Cardiac fibroblast (primary cell): ENCODE results near the gene MBNL1.

Experiments
- DNase-seq, 2 donors: peaks; one replicate each; pipeline versions ENCODE4 v3.0.0 to v3.0.0-alpha.2; 2010; ENCODE audit warnings: low read depth in 2 of 2
- H3K4me3 ChIP-seq, 2 donors: replicated peaks in 1 of 2; 1 replicate in 1 of 2; 2 replicates in 1 of 2; pipeline ENCODE4 v1.5.1; 2011; ENCODE audit warnings: low read depth in 2 of 2, low read length in 2 of 2, mild to moderate bottlenecking in 2 of 2, moderate library complexity in 1 of 2
- CTCF ChIP-seq: IDR thresholded peaks from one replicate; pipeline ENCODE4 v1.5.1; 2011; ENCODE audit warnings: low read depth, mild to moderate bottlenecking, low read length, inconsistent platforms

Gene MBNL1

GRCh38 chr3:152313914-152314313, 45.2 kb downstream of the MBNL1 start:
- no peak overlapping the region for H3K4me3 ChIP-seq
- no peak for DNase-seq
- no peak for TF ChIP-seq CTCF

- DNase-seq: peak in 1 of 2 donors; percentile 51
- no peak for TF ChIP-seq CTCF
- H3K4me3 ChIP-seq: no peak overlapping the region
Observed at GRCh38 chr3:152314677-152315353, 46.1 kb downstream of the MBNL1 start.

- no peak overlapping the region for H3K4me3 ChIP-seq
- peak in 1 of 2 donors; percentile 76 for DNase-seq
- no peak for TF ChIP-seq CTCF
Observed at GRCh38 chr3:152315623-152316022, 46.9 kb downstream of the MBNL1 start.

DNA sequence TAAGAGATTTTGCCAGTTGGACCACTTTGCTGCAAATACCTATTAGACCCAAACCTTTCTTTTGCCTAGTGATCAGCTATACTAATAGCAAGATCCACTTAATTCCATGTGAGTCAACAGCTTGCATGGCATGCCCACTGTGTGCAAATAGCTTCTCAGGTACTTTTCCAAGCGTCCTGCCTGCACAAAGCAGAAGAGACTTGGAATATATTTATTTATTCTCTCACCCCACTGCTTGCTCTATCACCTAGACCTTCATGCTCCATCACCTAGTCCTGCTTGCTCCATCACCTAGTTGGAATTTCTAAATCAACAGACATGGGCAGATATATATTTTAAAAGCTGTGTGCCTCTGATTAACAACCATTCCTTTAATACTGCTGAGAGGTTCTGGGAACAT, 47.6 kb downstream of the MBNL1 start:
- no peak for TF ChIP-seq CTCF
- no peak overlapping the region for H3K4me3 ChIP-seq
- DNase-seq: no peak

DNA sequence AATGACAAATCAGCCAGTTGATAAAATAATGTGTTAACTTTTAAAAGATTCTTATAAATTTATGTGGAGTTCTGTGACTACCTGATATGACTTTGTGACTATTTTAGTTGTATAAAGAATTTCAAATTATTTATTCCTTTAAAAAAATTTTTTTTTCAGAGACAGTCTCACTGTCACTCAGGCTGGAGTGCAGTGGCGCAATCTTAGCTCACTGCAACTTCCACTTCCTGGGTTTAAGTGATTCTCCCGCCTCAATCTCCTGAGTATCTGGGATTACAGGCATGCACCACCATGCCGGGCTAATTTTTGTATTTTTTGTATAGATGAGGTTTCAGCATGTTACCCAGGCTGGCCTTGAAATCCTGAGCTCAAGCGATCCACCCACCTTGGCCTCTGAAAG, 48.5 kb downstream of the MBNL1 start:
- no peak overlapping the region for H3K4me3 ChIP-seq
- no peak for TF ChIP-seq CTCF
- no peak for DNase-seq

GRCh38 chr3:152317956-152318355, 49.2 kb downstream of the MBNL1 start:
- no peak overlapping the region for H3K4me3 ChIP-seq
- DNase-seq: peak; percentile 35 to 81
- TF ChIP-seq CTCF: no peak

GRCh38 chr3:152318512-152318911, 49.8 kb downstream of the MBNL1 start:
- DNase-seq: no peak
- TF ChIP-seq CTCF: no peak
- H3K4me3 ChIP-seq: no peak overlapping the region
